Islet precursor cell (in vitro differentiated cells): ENCODE data around the gene RFLNA.

Experiments used
- DNase-seq: peaks from one replicate; pipeline ENCODE4 v3.0.0-alpha.2; 2018

RFLNA gene

GRCh38 chr12:124304314-124304790 is 9.5 kb downstream of the RFLNA start:
- DNase-seq: no peak

GRCh38 chr12:124305136-124305535 is 10.2 kb downstream of the RFLNA start:
- DNase-seq: no peak

- DNase-seq: no peak
Observed at GRCh38 chr12:124305776-124306685, 11.1 kb downstream of the RFLNA start.

- no peak for DNase-seq
Observed at GRCh38 chr12:124306686-124307555, 12.0 kb downstream of the RFLNA start.

- DNase-seq: no peak
Observed at GRCh38 chr12:124307556-124307825, 12.6 kb downstream of the RFLNA start.

GRCh38 chr12:124308741-124309140 is 13.8 kb downstream of the RFLNA start:
- no peak for DNase-seq

GRCh38 chr12:124309231-124309630 is 14.3 kb downstream of the RFLNA start:
- DNase-seq: no peak

GRCh38 chr12:124309744-124310143 is 14.9 kb downstream of the RFLNA start:
- DNase-seq: no peak

- no peak for DNase-seq
Observed at GRCh38 chr12:124310178-124310577, 15.3 kb downstream of the RFLNA start.

- DNase-seq: no peak
Observed at GRCh38 chr12:124310785-124311184, 15.9 kb downstream of the RFLNA start.

- no peak for DNase-seq
Observed at GRCh38 chr12:124311292-124312109, 16.6 kb downstream of the RFLNA start.

GRCh38 chr12:124312601-124313000 is 17.7 kb downstream of the RFLNA start:
- no peak for DNase-seq

- no peak for DNase-seq
Observed at GRCh38 chr12:124314207-124314606, 19.3 kb downstream of the RFLNA start.

GRCh38 chr12:124314766-124315165 is 19.9 kb downstream of the RFLNA start:
- DNase-seq: no peak

- DNase-seq: no peak
Observed at GRCh38 chr12:124315372-124316044, 20.6 kb downstream of the RFLNA start.

GRCh38 chr12:124316257-124316900 is 21.5 kb downstream of the RFLNA start:
- DNase-seq: no peak

- DNase-seq: no peak
Observed at GRCh38 chr12:124317400-124317799, 22.5 kb downstream of the RFLNA start.

- no peak for DNase-seq
Observed at GRCh38 chr12:124318278-124319020, 23.6 kb downstream of the RFLNA start.

GRCh38 chr12:124319368-124320050 is 24.6 kb downstream of the RFLNA start:
- DNase-seq: no peak

GRCh38 chr12:124321040-124321481 is 26.2 kb downstream of the RFLNA start:
- peak; percentile 89 for DNase-seq
